Measurements from ENCODE around the gene RFX8. TPM values are rescaled to one million over a fixed set of nuclear protein-coding genes. Genes with fewer than 3 reads are reported as not detected.
A peak's percentile ranks its signal among the peaks of the same experiment; 100 is the strongest.
"Not testable (repeated sequence)": the region's sequence is repeated elsewhere in the genome, so short reads cannot be mapped to it uniquely, and the experiment has no call there.

RFX8 gene
- total RNA-seq, 1 donor from 2014 or later, result 1.6 TPM

DNA sequence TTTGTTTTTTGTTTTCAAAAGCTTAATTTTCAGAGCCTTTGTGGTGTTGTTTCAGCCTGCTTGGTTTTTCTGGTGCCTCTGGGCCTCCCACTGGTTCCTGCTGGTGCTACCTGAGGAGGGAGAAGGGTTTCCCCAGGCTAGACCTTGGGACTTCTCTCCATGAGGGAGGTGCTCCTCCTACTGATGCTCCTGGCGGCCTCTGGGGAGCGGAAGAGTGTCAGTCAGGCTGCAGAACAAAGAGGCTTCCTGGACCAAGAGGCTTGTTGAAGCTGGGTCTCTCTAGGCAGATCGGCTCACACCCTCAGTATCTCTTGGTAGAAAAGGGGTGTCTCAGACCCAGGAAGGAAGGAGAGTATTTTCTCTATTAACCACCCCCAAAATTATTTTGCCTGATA lies 32.2 kb downstream of the RFX8 start:
- no peak for DNase-seq (ENCODE audit: extremely low read depth, low read depth, low spot score)

- no peak for DNase-seq (ENCODE audit: extremely low read depth, low read depth, low spot score)
Observed at GRCh38 chr2:101442042-101442666, 32.8 kb downstream of the RFX8 start.

- no peak for DNase-seq (ENCODE audit: extremely low read depth, low read depth, low spot score)
Observed at GRCh38 chr2:101440127-101440738, 34.7 kb downstream of the RFX8 start.

DNA sequence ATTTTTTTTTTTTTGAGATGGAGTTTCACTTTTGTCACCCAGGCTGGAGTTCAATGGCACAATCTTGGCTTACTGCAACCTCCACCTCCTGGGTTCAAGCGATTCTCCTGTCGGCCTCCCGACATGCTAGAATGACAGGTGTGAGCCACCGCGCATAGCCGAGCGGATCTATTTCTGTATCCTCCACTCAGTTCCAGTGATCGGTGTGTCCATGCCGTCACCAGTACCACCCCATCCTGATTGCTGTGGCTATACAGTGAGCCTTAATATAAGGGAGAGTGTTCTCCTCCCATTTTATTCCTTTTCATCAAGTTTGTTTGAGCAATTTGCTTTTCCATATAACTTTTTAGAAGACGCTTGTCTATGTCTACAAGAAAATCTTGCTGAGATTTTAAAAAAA lies 35.2 kb downstream of the RFX8 start:
- DNase-seq (ENCODE audit: extremely low read depth, low read depth, low spot score), result no peak

DNA sequence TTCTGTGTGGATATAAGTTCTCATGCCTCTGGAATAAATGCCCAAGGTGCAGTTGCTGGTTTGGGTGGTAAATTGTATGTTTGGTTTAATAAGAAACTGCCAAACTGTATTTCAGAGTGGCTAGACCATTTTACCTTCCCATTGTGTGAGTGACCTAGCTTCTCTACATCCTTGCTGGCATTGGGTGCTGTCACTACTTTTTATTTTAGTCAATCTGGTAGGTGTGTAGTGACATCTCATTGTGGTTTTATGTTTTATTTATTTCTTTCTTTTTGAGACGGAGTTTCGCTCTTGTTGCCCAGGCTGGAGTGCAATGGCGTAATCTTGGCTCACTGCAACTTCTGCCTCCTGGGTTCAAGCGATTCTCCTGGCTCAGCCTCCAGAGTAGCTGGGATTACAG lies 36.4 kb downstream of the RFX8 start:
- not testable (repeated sequence) for DNase-seq (ENCODE audit: extremely low read depth, low read depth, low spot score)

DNA sequence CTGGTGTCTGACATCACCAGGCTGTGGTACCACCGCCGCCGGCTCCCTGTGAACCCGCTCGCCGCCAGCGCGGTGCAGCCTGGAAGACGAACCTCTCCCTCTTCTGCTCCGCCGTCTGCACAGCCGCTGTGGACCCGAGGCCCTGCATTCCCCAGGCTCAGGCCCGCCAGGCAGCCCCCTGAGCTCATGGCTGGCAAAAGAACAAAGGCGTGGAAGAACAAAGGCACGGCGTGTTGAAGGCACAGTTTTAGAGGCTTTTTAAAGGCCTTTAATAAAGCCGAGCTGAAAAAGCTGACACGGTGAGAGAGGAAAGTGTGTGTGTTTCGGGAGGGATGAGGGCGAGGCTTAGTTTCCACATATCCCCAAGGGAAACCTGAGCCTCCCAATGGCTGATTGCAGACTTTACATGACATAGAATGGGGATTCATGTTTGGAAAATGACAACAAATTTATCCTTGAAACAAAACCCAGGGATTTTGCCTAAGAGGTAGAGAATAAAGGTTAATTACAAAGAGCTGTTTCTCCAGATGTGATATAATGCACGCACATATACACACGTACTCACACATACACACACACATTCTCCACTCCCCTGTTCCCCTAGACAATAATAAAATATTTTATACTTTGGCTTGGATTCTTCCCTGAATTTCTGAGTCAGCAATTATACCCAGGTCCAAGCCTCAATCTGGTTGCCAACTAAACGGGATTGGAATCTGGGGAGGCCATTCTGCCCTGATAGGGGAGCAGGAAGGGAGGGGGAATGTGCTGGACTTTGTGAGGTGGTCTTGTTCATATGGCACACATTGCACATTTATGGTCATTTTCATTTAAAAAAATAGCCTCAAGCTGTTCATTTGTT lies 39.7 kb downstream of the RFX8 start:
- no peak for DNase-seq (ENCODE audit: extremely low read depth, low read depth, low spot score)

GRCh38 chr2:101433465-101433864 lies 41.4 kb downstream of the RFX8 start:
- DNase-seq (ENCODE audit: extremely low read depth, low read depth, low spot score), result no peak

DNA sequence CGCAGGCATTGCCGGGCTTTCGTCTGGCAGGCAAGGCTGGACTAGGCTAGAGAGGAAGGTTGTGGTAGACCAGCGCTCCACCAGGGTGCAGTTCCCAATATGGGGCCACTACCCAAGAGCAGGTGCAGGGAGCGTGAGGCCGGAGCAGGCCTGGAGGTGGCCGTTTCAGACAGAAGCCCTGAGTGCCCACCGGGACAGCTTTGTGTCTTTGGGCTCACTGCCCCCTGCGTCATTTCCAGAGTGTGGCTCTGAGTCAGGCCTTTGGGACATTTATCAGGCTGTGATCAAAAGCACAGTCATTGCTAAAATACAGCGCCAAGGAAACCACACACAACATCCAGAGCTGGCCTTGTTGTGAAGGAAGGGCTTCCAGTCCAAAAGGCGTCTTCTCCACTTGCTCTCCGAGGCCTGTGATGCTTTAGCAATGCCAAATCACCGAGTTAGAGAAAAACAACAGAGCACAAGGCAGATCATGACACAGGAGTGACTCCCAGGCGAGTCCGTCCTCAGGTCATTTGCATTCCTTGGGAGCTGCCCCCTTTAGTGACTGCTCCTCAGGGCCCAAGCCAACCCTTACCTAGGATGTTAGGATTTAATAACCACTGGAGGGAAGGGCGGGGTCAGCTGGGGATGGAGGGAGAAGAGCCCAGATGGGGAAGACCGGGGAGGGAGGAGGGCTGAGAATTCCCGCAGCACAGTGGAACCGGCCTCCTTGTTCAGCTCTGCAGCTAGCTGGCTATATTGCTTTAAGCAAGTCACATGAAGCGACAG lies 42.3 kb downstream of the RFX8 start:
- DNase-seq (ENCODE audit: extremely low read depth, low read depth, low spot score), result no peak

- no peak for DNase-seq (ENCODE audit: extremely low read depth, low read depth, low spot score)
Observed at GRCh38 chr2:101431486-101431885, 43.4 kb downstream of the RFX8 start.

GRCh38 chr2:101430156-101430555 lies 44.8 kb downstream of the RFX8 start:
- no peak for DNase-seq (ENCODE audit: extremely low read depth, low read depth, low spot score)

DNA sequence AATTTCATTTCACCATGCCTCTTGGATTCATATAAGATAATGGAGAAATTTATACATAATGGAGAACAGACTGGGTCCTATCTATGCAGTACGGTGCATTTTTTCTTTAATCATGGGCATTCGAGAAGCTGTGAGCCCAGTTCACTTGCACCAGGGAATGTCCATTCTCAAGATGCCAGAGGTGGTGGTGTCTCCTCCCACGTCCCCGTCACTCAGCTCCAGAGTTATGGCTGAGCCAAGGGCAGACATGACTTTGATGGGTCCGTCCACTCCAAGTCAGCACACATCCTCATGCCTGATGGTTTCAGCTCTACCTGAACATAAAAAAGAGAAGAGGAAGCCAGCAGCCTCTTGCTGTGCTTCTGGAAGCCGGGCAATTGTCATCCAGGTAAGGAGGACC lies 45.5 kb downstream of the RFX8 start:
- no peak for DNase-seq (ENCODE audit: extremely low read depth, low read depth, low spot score)

- no peak for DNase-seq (ENCODE audit: extremely low read depth, low read depth, low spot score)
Observed at GRCh38 chr2:101428422-101429176, 46.3 kb downstream of the RFX8 start.

GRCh38 chr2:101427743-101428142 lies 47.2 kb downstream of the RFX8 start:
- no peak for DNase-seq (ENCODE audit: extremely low read depth, low read depth, low spot score)

DNA sequence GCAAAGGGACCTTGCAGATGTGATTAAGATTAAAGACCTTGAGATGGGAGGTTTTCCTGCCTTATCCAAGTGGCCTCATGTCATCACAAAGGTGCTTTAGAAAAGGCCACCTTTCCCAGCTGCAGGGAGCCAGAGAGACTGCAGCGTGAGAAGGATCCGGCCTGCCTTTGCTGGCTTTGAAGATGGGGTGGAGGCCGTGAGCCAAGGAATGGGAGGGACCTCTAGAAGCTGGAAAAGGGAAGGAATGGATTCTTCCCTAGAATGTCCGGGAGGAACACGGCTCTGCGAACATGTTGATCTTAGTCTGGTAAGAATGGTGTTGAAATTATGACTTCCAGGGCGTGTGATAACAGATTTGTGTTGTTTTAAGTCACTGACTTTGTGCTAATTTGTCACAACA lies 47.7 kb downstream of the RFX8 start:
- no peak for DNase-seq (ENCODE audit: extremely low read depth, low read depth, low spot score)

- DNase-seq (ENCODE audit: extremely low read depth, low read depth, low spot score), result no peak
Observed at GRCh38 chr2:101426822-101427221, 48.1 kb downstream of the RFX8 start.

DNA sequence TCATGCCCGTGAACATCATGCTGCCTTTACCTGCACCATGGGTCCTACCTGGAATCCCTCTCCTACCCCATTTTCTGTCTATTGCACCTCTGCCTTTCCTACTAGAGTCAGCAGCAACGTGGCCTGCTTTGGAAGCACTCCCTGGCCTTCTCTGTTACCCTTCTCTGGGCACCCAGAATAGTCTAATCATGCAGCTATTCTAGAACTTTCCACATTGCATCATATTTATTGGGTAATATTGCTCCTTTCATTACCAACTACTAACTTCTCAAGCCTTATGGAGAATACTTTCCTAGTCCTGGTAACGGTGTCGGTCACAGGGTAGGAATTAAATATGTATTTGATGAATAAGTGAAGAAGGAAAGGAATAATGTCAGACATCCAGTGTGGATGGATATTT lies 54.3 kb downstream of the RFX8 start:
- DNase-seq (ENCODE audit: extremely low read depth, low read depth, low spot score), result no peak

DNA sequence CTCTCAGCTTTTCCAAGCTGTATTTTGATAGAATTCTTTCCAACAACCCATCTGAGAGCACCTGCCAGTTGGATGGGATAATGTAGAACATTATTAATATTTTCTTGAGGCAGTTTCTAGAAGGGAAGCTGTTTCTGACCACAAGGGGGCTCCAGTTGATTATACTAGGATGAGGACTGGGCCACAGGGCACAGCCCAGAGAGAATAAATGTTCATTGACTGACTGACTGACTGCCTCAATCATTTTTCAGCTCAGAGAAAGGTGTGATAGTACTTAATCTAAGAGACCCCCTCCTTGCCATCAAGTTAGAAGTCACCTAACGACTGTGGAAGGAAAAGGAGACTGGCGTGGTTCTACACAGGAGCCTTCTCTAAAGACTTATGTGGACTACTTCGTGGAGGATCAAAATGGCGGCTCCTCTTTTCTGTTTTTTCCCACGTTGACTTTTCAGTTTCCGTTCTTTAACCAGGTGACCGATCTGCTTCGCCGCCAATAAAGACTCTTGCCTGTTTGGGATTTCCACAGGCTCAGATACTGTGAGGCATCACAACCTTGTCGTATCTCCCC lies 55.7 kb downstream of the RFX8 start:
- DNase-seq (ENCODE audit: extremely low read depth, low read depth, low spot score), result peak; percentile 64

GRCh38 chr2:101418460-101419095 lies 56.3 kb downstream of the RFX8 start:
- DNase-seq (ENCODE audit: extremely low read depth, low read depth, low spot score), result no peak

GRCh38 chr2:101416609-101417008 lies 58.3 kb downstream of the RFX8 start:
- no peak for DNase-seq (ENCODE audit: extremely low read depth, low read depth, low spot score)

- DNase-seq (ENCODE audit: extremely low read depth, low read depth, low spot score), result no peak
Observed at GRCh38 chr2:101415884-101416283, 59.0 kb downstream of the RFX8 start.

Data from glomerular endothelial cell (primary cell).